GM12878 (cell line): ENCODE results near the gene MAST4.

Experiments used
- ATF2 ChIP-seq: IDR thresholded peaks from 2 replicates; pipeline ENCODE4 v1.6.1; 2012; ENCODE audit warnings: low read length, inconsistent platforms
- BCL3 ChIP-seq: IDR thresholded peaks from 2 replicates; pipeline ENCODE4 v1.6.1; 2011; ENCODE audit warnings: borderline replicate concordance, low read depth, mild to moderate bottlenecking, moderate library complexity, low read length; ENCODE audit not compliant: insufficient read depth, poor library complexity, severe bottlenecking
- CREB1 ChIP-seq: IDR thresholded peaks from 2 replicates; pipeline ENCODE4 v1.6.1; 2012; ENCODE audit warnings: low read depth, mild to moderate bottlenecking, inconsistent platforms
- CTCF ChIP-seq, 3 experiments: IDR thresholded peaks in 2 of 3; conservative IDR thresholded peaks in 1 of 3; 2 replicates each; pipeline ENCODE4 v1.5.1; 2011; ENCODE audit warnings: low read depth in 3 of 3, low read length in 3 of 3, mild to moderate bottlenecking in 3 of 3, control low read depth in 2 of 3, moderate library complexity in 2 of 3, inconsistent platforms in 1 of 3, mixed read lengths in 1 of 3; ENCODE audit not compliant: control insufficient read depth in 2 of 3, insufficient read depth in 1 of 3; ENCODE audit errors: extremely low read depth in 1 of 3
- EZH2 ChIP-seq: IDR thresholded peaks from 2 replicates; pipeline ENCODE4 v1.6.1; 2012; ENCODE audit warnings: low read depth, mild to moderate bottlenecking, control low read depth, inconsistent platforms, low read length, borderline replicate concordance; ENCODE audit not compliant: control insufficient read depth
- RELA ChIP-seq: fragments of 450-650 bp; IDR thresholded peaks from 2 replicates; pipeline ENCODE4 v1.8.0; 2014; ENCODE audit warnings: borderline replicate concordance; ENCODE audit not compliant: partially characterized antibody
- SIN3A ChIP-seq: IDR thresholded peaks from 2 replicates; pipeline ENCODE4 v1.6.1; 2012; ENCODE audit warnings: low read depth, low read length, improper control_type of control experiment
- SPI1 ChIP-seq: IDR thresholded peaks from 2 replicates; pipeline ENCODE4 v1.6.1; 2011; ENCODE audit warnings: low read depth, mild to moderate bottlenecking, low read length, moderate library complexity, borderline replicate concordance; ENCODE audit not compliant: insufficient read depth
- TBL1XR1 ChIP-seq: IDR thresholded peaks from 2 replicates; pipeline ENCODE4 v1.6.1; 2012; ENCODE audit warnings: low read depth, low read length, improper control_type of control experiment
- YY1 ChIP-seq: IDR thresholded peaks from 2 replicates; pipeline ENCODE4 v1.6.1; 2011; ENCODE audit warnings: low read depth, mild to moderate bottlenecking, low read length

- TF ChIP-seq CTCF (IDR thresholded peaks at IDR 0.05 in 2 of 3, conservative IDR thresholded peaks at IDR 0.05 in 1 of 3; ENCODE audit: control insufficient read depth in 2 of 3, extremely low read depth in 1 of 3, insufficient read depth in 1 of 3, low read depth in 3 of 3, low read length in 3 of 3) (no peak), RELA (no peak), SIN3A (no peak), TBL1XR1 (no peak), YY1 (no peak), CREB1 (no peak), ATF2 (no peak), EZH2 (no peak), SPI1 (no peak), BCL3 (no peak)
Observed at GRCh38 chr5:66860199-66860975, 264.2 kb downstream of the MAST4 start.
